HT-29 (cell line): Measurements from ENCODE around the gene RTP3. TPM values are rescaled to one million over a fixed set of nuclear protein-coding genes. Genes with fewer than 3 reads are reported as not detected.
"Not testable (repeated sequence)": the region's sequence is repeated elsewhere in the genome, so short reads cannot be mapped to it uniquely, and the experiment has no call there.

Experiments
- DNase-seq: peaks from one replicate; pipeline ENCODE4 v3.0.0-alpha.2; 2015; ENCODE audit warnings: low spot score
- total RNA-seq: library from RNA; depleted of rRNA; stranded (reverse); fragments of >200 nt; shearing (Covaris generic); gene quantifications from 2 replicates; pipeline ENCODE4 v1.2.3, GENCODE V29; 2014; rRNA removed

Gene RTP3
- total RNA-seq, 1 experiment from 2014 or later: not detected

DNA sequence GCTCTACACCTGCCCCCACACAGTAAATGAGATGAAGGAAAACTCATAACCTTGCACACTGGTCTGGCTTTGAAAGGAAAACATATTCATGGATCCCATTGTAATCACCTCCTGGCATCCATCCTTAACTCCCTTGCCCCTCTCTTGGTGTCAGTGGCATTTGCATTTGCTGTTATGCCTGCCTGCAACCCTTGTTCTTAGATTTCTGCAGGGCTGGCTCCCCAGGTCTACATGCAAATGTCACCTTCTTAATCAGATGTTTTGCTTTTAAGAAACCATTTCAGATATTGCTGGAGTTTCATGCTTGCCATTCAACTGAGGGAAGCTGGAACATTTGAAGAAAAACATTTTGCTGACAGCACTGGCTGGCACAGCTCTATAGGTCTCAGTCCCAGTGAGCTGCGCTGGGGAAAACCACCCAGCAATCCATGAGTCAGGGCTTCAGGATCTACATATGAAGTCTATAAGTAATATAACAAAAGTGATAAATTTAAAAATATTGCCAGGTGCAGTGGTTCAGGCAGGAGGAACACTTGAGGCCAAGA, 49.2 kb downstream of the RTP3 start:
- no peak for DNase-seq

DNA sequence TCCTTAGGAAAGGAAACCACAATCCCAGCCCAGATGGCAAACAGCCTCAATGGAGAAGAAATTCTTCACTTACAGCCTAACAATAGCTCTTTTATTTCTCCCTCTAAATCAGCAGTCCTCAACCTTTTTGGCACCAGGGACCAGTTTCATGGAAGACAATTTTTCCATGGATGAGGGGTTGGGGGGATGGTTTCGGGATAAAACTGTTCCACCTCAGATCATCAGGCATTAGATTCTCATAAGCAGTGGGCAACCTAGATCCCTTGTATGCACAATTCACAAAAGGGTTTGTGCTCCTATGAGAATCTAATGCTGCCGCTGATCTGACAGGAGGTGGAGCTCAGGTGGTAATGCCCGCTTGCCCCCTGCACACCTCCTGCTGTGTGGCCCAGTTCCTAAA, 50.8 kb downstream of the RTP3 start:
- DNase-seq: not testable (repeated sequence)

DNA sequence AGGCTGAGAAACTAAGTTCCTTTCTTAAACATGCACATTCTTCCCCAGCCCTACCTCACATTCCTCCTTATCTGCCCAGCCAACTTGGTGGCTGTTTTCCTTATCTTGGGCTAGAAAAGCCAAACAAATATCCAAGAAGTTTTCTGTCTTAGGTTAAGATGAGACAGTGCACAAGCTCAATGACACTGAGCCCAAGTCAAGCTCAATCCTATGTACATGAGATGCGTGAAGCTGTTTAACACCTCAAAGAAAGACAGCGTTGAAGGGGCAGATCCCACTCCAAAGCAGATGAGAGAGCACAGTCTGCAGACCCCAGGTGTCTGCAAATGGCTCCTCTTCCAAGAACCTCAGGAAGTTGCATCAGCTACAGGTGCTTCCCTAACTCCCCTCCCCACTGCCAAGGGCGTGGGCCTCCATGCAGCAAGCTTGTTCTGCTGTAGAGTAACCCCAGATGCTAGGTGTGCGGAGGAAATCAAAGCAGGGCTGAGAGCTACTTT, 51.7 kb downstream of the RTP3 start:
- no peak for DNase-seq

DNA sequence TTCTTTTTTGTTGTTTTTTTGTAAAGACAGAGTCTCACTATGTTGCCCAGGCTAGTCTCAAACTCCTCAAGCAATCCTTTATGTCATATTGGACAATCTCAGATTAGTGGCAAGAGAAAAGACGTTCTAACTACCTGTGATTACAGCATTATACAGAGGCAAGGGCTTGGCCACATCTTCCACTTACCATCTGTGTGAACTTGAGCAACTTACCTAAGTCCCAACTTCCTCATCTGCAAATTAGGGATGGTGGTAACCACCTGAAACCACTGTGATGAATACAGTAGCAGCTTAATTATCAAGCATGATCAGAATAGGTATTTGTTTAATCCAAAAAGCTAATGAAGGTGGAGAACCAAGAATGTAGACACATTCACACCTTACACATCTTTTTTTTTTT, 52.2 kb downstream of the RTP3 start:
- no peak for DNase-seq

Other genes with a start within 250 kb of the RTP3 start
- gene CCR2, start 143.9 kb upstream of the RTP3 start, total RNA-seq: not detected in 2 replicates
- not detected in 2 replicates for gene CCR5, start 127.0 kb upstream of the RTP3 start, total RNA-seq
- gene CCRL2, start 90.7 kb upstream of the RTP3 start, total RNA-seq: 7.4 and 9.7 TPM in 2 replicates
- gene LTF, start 33.1 kb upstream of the RTP3 start, total RNA-seq: 0.03 and 1.1 TPM in 2 replicates
- 0.52 and 0.84 TPM in 2 replicates for gene LRRC2, start 68.3 kb downstream of the RTP3 start, total RNA-seq
- not detected in 2 replicates for gene FAM240A, start 114.5 kb downstream of the RTP3 start, total RNA-seq
- 13.2 and 14.9 TPM in 2 replicates for gene ALS2CL, start 195.7 kb downstream of the RTP3 start, total RNA-seq
- 0.16 and 0.18 TPM in 2 replicates for gene TMIE, start 203.4 kb downstream of the RTP3 start, total RNA-seq
- not detected in 2 replicates for gene PRSS50, start 219.9 kb downstream of the RTP3 start, total RNA-seq